HepG2 (cell line): Measurements from ENCODE around the gene ATXN7L3. TPM values are rescaled to one million over a fixed set of nuclear protein-coding genes. Genes with fewer than 3 reads are reported as not detected.

Experiments used
- ARHGAP35 ChIP-seq: sonication (generic); formaldehyde crosslinking; IDR thresholded peaks from 2 replicates; pipeline ENCODE4 v1.9.0; 2022; ENCODE audit warnings: mild to moderate bottlenecking, inconsistent platforms, moderate library complexity, missing genetic modification reagents, borderline replicate concordance
- ATRX ChIP-seq: sonication (generic); formaldehyde crosslinking; IDR thresholded peaks from 2 replicates; pipeline ENCODE4 v1.4.0; 2020; ENCODE audit warnings: missing genetic modification reagents, borderline replicate concordance
- BRCA1 ChIP-seq: sonication (generic); formaldehyde crosslinking; IDR thresholded peaks from 2 replicates; pipeline ENCODE4 v1.4.0; 2020; ENCODE audit warnings: missing genetic modification reagents
- CTCF ChIP-seq: sonication (generic); formaldehyde crosslinking; IDR thresholded peaks from 2 replicates; pipeline ENCODE4 v1.5.0; 2020; ENCODE audit warnings: mild to moderate bottlenecking, missing genetic modification reagents, moderate library complexity
- DRAP1 ChIP-seq: IDR thresholded peaks from 2 replicates; pipeline ENCODE4 v1.6.1; 2016; ENCODE audit warnings: missing genetic modification reagents, missing compliant biosample characterization
- ELF3 ChIP-seq: IDR thresholded peaks from 2 replicates; pipeline ENCODE4 v1.6.1; 2016; ENCODE audit warnings: missing genetic modification reagents, missing compliant biosample characterization
- ERF ChIP-seq: IDR thresholded peaks from 2 replicates; pipeline ENCODE4 v1.6.1; 2018; ENCODE audit warnings: missing biosample characterization, missing genetic modification reagents
- IKZF4 ChIP-seq: sonication (generic); formaldehyde crosslinking; IDR thresholded peaks from 2 replicates; pipeline ENCODE4 v1.5.1; 2020; ENCODE audit warnings: borderline replicate concordance, mild to moderate bottlenecking, low read depth, missing genetic modification reagents; ENCODE audit errors: not compliant biosample characterization
- KDM2A ChIP-seq: sonication (generic); formaldehyde crosslinking; IDR thresholded peaks from 2 replicates; pipeline ENCODE4 v1.4.0; 2020; ENCODE audit warnings: low read depth, missing genetic modification reagents, borderline replicate concordance
- NFE2 ChIP-seq: sonication (generic); formaldehyde crosslinking; IDR thresholded peaks from 2 replicates; pipeline ENCODE4 v1.4.0; 2020; ENCODE audit warnings: missing genetic modification reagents
- NFKB2 ChIP-seq: sonication (generic); formaldehyde crosslinking; IDR thresholded peaks from 2 replicates; pipeline ENCODE4 v1.4.0; 2020; ENCODE audit warnings: missing genetic modification reagents, borderline replicate concordance
- NONO ChIP-seq, 2 experiments: fragments of 450-650 bp in 1 of 2; sonication (generic) in 1 of 2; formaldehyde crosslinking in 1 of 2; IDR thresholded peaks in 1 of 2; conservative IDR thresholded peaks in 1 of 2; 2 replicates each; pipeline versions ENCODE4 v1.6.1 to v1.8.0; 2017 to 2022; ENCODE audit warnings: mild to moderate bottlenecking in 1 of 2, missing genetic modification reagents in 1 of 2, moderate library complexity in 1 of 2
- PATZ1 ChIP-seq: sonication (generic); formaldehyde crosslinking; IDR thresholded peaks from 2 replicates; pipeline ENCODE4 v1.4.0; 2020; ENCODE audit warnings: missing genetic modification reagents
- RNF219 ChIP-seq: sonication (generic); formaldehyde crosslinking; IDR thresholded peaks from 2 replicates; pipeline ENCODE4 v1.5.0; 2020; ENCODE audit warnings: mild to moderate bottlenecking, missing genetic modification reagents
- SATB2 ChIP-seq: sonication (generic); formaldehyde crosslinking; IDR thresholded peaks from 2 replicates; pipeline ENCODE4 v1.5.0; 2020; ENCODE audit warnings: missing genetic modification reagents
- ZBTB37 ChIP-seq: sonication (generic); formaldehyde crosslinking; IDR thresholded peaks from 2 replicates; pipeline ENCODE4 v1.4.0; 2020; ENCODE audit warnings: mild to moderate bottlenecking, missing genetic modification reagents
- ZKSCAN5 ChIP-seq: sonication (generic); formaldehyde crosslinking; IDR thresholded peaks from 2 replicates; pipeline ENCODE4 v1.5.1; 2020; ENCODE audit warnings: mild to moderate bottlenecking, missing genetic modification reagents
- ZNF34 ChIP-seq: sonication (generic); formaldehyde crosslinking; IDR thresholded peaks from 2 replicates; pipeline ENCODE4 v1.4.0; 2020; ENCODE audit warnings: mild to moderate bottlenecking, missing genetic modification reagents, borderline replicate concordance
- ZNF430 ChIP-seq: sonication (generic); formaldehyde crosslinking; IDR thresholded peaks from 2 replicates; pipeline ENCODE4 v1.9.0; 2021; ENCODE audit warnings: mild to moderate bottlenecking, missing genetic modification reagents
- ZNF446 ChIP-seq: sonication (generic); formaldehyde crosslinking; IDR thresholded peaks from 2 replicates; pipeline ENCODE4 v1.5.0; 2020; ENCODE audit warnings: mild to moderate bottlenecking, missing genetic modification reagents
- ZNF460 ChIP-seq: sonication (generic); formaldehyde crosslinking; IDR thresholded peaks from 2 replicates; pipeline ENCODE4 v1.5.1; 2020; ENCODE audit warnings: missing genetic modification reagents, mild to moderate bottlenecking, borderline replicate concordance
- ZNF644 ChIP-seq: IDR thresholded peaks from 2 replicates; pipeline ENCODE4 v1.6.1; 2016; ENCODE audit warnings: low read depth
- ZNF7 ChIP-seq: IDR thresholded peaks from 2 replicates; pipeline ENCODE4 v1.6.1; 2016; ENCODE audit warnings: missing biosample characterization, missing genetic modification reagents
- polyA plus RNA-seq, 8 experiments: library from polyadenylated mRNA; depleted of rRNA in 3 of 8; stranded (reverse) in 7 of 8; unstranded in 1 of 8; fragments of >200 nt; fragmentation: Illumina TruSeq in 4 of 8; extraction: Trizol in 4 of 8; gene quantifications; 2 replicates each; pipeline versions ENCODE4 v1.2.1 to v1.2.3, GENCODE V29; 2011 to 2016; ENCODE audit warnings: low read depth in 4 of 8, missing spikeins in 1 of 8, mixed read lengths in 1 of 8; ENCODE audit not compliant: insufficient read depth in 1 of 8
- total RNA-seq, 5 experiments: library from RNA; depleted of rRNA; stranded (reverse); fragments of >200 nt; fragmentation: Illumina TruSeq; extraction: Trizol; gene quantifications; 2 replicates each; pipeline ENCODE4 v1.2.3, GENCODE V29; 2016; ENCODE audit warnings: low read depth in 1 of 5

ATXN7L3 gene
- total and polyA plus RNA-seq, 2 of the 13 experiments (the other 11 are each of a cell fraction or from before 2014, with no cell fraction given): 44.5 to 59.1 TPM

- TF ChIP-seq ARHGAP35 (no peak), ZBTB37 (CRISPR knock-in tag) (no peak), SATB2 (CRISPR knock-in tag) (no peak), NFKB2 (CRISPR knock-in tag) (peak; percentile 45; the same call in 1 of the 2 replicates), ELF3 (CRISPR knock-in tag) (no peak), NONO (IDR thresholded peaks at IDR 0.05) (no peak), NONO (CRISPR knock-in tag; conservative IDR thresholded peaks at IDR 0.05) (0 out of 2 replicates have a peak, but pooled peaks have one; percentile 3), BRCA1 (CRISPR knock-in tag) (no peak), PATZ1 (no peak), RNF219 (CRISPR knock-in tag) (no peak), KDM2A (CRISPR knock-in tag) (no peak), ZNF446 (CRISPR knock-in tag) (no peak), ZNF430 (CRISPR knock-in tag) (peak; percentile 80; the same call in 1 of the 2 replicates), ERF (no peak), ZNF7 (CRISPR knock-in tag) (no peak), ZNF644 (no peak), IKZF4 (CRISPR knock-in tag) (no peak), ZKSCAN5 (CRISPR knock-in tag) (no peak), NFE2 (CRISPR knock-in tag) (no peak), DRAP1 (no peak; the same call in 1 of the 2 replicates), CTCF (no peak), ATRX (CRISPR knock-in tag) (0 out of 2 replicates have a peak, but pooled peaks have one; percentile 41), ZNF460 (CRISPR knock-in tag) (no peak), ZNF34 (no peak)
Observed at GRCh38 chr17:44217738-44218343, 18.2 kb upstream of the ATXN7L3 start (continued).
